Gastroesophageal sphincter (tissue), 3 donors: ENCODE measurements around the gene CDCA8.

ENCODE experiments used
- CTCF ChIP-seq, 4 experiments: fragments of 200-600 bp in 2 of 4; fragments of 450-650 bp in 2 of 4; sonication (generic) in 1 of 4; IDR thresholded peaks; one replicate each; pipeline ENCODE4 v1.5.1; 2017 to 2019; ENCODE audit warnings: antibody characterized with exemption in 4 of 4, mild to moderate bottlenecking in 2 of 4, moderate library complexity in 2 of 4
- POLR2A ChIP-seq, 2 donors: fragments of 450-650 bp; IDR thresholded peaks; one replicate each; pipeline ENCODE4 v1.6.1; 2017; ENCODE audit warnings: antibody characterized with exemption in 2 of 2, mild to moderate bottlenecking in 2 of 2, moderate library complexity in 1 of 2

- no peak for TF ChIP-seq CTCF (IDR thresholded peaks at IDR 0.05)
- no peak for TF ChIP-seq POLR2A (IDR thresholded peaks at IDR 0.05)
Observed at GRCh38 chr1:37708471-37708870, 16.2 kb downstream of the CDCA8 start.
